DOHH2 (cell line): ENCODE results near the gene CHMP6.

ENCODE experiments used
- EZH2phosphoT487 ChIP-seq: fragments of 200-600 bp; sonication (generic); IDR thresholded peaks from 2 replicates; pipeline ENCODE4 v1.6.1; 2017; ENCODE audit warnings: borderline replicate concordance, mild to moderate bottlenecking, antibody characterized with exemption, low read length, moderate library complexity, mixed read lengths
- TF ChIP-seq, protein P1 (sequence below): fragments of 200-600 bp; sonication (generic); IDR thresholded peaks from one replicate; pipeline ENCODE4 v1.5.1; 2014; ENCODE audit warnings: antibody characterized with exemption, mild to moderate bottlenecking, low read depth, low read length; ENCODE audit not compliant: poor library complexity, severe bottlenecking

GRCh38 chr17:80998748-80999535 lies 7.3 kb downstream of the CHMP6 start:
- TF ChIP-seq, protein P1, sequence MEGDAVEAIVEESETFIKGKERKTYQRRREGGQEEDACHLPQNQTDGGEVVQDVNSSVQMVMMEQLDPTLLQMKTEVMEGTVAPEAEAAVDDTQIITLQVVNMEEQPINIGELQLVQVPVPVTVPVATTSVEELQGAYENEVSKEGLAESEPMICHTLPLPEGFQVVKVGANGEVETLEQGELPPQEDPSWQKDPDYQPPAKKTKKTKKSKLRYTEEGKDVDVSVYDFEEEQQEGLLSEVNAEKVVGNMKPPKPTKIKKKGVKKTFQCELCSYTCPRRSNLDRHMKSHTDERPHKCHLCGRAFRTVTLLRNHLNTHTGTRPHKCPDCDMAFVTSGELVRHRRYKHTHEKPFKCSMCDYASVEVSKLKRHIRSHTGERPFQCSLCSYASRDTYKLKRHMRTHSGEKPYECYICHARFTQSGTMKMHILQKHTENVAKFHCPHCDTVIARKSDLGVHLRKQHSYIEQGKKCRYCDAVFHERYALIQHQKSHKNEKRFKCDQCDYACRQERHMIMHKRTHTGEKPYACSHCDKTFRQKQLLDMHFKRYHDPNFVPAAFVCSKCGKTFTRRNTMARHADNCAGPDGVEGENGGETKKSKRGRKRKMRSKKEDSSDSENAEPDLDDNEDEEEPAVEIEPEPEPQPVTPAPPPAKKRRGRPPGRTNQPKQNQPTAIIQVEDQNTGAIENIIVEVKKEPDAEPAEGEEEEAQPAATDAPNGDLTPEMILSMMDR, result no peak
- no peak for TF ChIP-seq EZH2phosphoT487
